HG03439 (cell line): ENCODE results near the gene DCHS1.
A peak's percentile ranks its signal among the peaks of the same experiment; 100 is the strongest.

ENCODE experiments used
- ATAC-seq: cut with Tn5 transposase; IDR thresholded peaks from one replicate; pipeline ENCODE4 v1.9.1; 2021; ENCODE audit warnings: mild to moderate bottlenecking, moderate library complexity; ENCODE audit not compliant: unreplicated experiment

DCHS1 gene

GRCh38 chr11:6615046-6615445, 40.6 kb downstream of the DCHS1 start:
- ATAC-seq, result no peak

DNA sequence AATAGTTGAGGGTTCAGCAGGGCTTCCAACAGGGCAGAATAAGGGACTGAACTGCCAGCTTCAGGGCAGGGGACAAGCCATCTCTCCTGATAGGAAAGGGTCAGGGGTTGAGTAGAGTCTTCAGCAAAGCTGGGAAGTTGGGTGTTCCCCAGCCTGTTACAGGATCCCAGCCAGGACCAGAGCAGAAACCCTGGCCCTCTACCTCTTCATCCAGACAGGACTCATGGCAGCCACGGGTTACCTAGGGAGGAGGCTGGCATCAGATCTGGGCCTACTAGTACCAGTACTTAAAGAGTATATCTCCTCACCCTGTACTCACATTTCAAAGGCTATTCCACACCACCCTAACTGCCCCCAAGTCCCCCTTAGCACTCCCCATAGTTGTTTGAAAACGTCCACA, 41.2 kb downstream of the DCHS1 start:
- no peak for ATAC-seq

DNA sequence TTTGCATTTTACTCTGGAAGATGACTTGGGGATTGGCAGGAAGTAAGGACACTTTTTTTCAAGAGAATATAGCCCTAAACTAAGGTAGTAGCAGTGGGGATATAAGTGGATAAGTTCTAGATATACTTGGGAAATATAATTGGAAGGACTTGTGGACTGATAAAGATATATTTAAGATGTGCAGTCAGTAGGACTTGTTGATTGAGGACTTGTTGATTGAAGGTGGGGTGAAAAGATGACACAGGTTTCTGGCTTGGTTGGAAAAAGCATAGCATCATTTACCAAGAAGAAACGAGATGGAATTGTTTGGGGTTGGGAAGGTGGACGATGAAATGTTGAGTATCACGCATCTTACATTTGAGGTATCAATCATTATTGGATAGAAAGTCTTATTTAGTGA, 42.1 kb downstream of the DCHS1 start:
- ATAC-seq, result no peak

DNA sequence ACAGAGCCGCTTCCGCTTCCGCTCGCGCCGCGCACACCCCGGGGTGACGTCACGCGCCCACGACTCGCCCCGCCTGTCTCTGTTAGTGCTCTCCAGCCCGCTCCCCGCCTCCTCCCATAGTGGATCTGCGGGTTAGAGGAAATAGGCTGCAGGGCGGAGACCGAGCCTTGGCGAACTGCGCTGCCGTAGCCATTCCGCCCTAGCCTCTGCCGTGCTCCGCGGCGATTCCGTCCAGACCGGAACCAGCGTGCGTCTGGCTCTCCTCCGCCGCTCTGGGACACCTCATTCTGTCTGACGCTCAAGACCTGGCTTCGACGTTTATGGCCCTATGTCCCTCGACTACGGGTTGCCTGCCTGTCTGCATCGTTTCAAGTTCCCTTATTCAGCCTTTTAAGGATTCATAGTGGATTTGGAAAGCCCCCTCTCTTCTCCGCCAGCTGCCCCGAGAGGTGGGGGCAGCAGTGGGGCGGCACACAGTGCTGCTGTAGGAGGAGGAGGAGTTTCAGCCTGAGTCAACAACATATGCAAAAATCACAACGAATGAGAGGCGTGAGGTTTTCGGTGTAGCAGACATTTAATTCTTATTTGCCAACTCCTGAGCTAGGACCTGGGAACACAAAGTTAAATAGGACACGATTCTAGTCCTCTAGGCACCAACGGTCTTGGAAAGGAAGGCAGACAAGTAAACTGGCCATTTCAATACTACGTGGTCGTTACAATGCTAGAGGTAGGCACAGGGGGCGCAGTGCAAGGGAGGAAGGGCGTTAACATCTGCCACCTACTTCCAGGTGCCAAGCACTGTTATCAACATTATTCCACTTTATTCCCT, 43.2 kb downstream of the DCHS1 start, which contains the start of gene TAF10:
TSS of gene TAF10 (minus strand) at position 4 of the 829 bp plus-strand sequence. CDS start 27 bp downstream, outside the sequence.
- peak; percentile 87 for ATAC-seq

DNA sequence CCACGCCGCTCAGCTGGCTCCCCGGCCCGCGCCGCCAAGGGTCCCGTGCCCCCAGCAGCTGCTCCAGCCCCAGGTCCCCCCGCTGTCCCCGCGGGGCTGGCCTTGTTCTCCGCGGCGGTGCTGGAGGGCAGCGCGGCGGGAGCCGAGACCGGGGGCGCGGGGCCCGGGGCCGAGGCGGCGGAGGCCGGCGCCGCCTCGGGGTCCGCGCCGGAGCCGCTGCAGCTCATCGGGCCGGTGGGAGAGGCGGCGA, 43.7 kb downstream of the DCHS1 start:
- ATAC-seq, result peak; percentile 4

GRCh38 chr11:6611092-6611962, 44.3 kb downstream of the DCHS1 start:
- ATAC-seq, result peak; percentile 1

- ATAC-seq, result no peak
Observed at GRCh38 chr11:6610591-6610990, 45.0 kb downstream of the DCHS1 start.

DNA sequence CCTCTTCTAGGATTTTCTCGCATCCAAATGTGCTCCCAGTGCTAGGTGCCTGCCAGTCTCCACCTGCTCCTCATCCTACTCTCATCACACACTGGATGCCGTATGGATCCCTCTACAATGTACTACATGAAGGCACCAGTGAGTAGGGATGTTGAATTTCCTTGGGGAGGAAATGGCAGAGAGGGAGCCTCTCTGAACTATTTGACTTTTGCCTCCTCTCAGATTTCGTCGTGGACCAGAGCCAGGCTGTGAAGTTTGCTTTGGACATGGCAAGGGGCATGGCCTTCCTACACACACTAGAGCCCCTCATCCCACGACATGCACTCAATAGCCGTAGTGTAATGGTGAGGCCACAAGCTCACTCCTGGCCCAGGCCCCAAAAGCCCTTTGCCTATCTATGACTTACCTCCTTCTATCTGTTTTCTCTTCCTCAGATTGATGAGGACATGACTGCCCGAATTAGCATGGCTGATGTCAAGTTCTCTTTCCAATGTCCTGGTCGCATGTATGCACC, 46.0 kb downstream of the DCHS1 start:
- no peak for ATAC-seq

GRCh38 chr11:6608726-6609501, 46.7 kb downstream of the DCHS1 start:
- no peak for ATAC-seq

DNA sequence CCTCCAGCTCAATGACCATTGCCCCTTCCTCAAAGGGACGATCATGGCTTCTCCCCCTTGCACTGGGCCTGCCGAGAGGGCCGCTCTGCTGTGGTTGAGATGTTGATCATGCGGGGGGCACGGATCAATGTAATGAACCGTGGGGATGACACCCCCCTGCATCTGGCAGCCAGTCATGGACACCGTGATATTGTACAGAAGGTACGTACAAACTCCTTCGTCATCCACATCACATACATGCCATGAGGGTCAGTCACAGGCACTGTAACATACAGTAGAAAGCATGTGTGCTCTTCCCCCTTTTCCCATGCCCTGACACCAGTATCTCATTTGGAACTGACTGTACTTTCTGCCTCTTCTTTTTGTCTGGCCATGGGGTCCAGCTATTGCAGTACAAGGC, 47.6 kb downstream of the DCHS1 start:
- ATAC-seq, result no peak

- no peak for ATAC-seq
Observed at GRCh38 chr11:6607190-6607795, 48.3 kb downstream of the DCHS1 start.

- ATAC-seq, result peak; percentile 43
Observed at GRCh38 chr11:6606471-6607189, 49.0 kb downstream of the DCHS1 start.

- no peak for ATAC-seq
Observed at GRCh38 chr11:6604790-6605189, 50.8 kb downstream of the DCHS1 start.

DNA sequence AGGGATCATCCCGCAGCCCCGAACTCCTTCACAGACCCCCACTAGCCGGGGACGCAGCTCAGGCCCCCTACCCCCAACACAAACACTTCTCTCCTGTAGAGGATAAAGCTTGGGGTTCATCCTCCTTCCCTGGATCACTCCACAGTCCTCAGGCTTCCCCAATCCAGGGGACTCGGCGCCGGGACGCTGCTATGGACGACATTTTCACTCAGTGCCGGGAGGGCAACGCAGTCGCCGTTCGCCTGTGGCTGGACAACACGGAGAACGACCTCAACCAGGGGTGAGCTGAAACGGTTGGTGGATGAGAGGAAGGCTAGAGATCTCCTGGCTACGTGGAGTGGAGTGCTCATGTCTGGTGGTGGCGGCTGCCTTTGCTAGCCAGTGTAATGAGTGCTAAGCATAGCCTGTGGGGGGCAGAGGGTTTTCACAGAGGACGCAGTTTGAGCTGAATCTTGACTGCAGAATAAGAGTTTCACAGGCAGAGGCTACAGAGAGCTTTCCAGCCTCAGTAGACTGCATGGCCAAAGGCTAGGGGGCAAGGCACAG, 51.5 kb downstream of the DCHS1 start:
- ATAC-seq, result peak; percentile 41

GRCh38 chr11:6603287-6604080, 52.1 kb downstream of the DCHS1 start, which contains the start of the genes ILK and RRP8:
Gene ILK, plus strand, starts transcription at chr11:6603774. Its CDS starts 498 bp downstream, at chr11:6604272.
Gene RRP8, minus strand, starts transcription at chr11:6603616. Its CDS starts 114 bp downstream, at chr11:6603502.
- peak; percentile 70 for ATAC-seq

DNA sequence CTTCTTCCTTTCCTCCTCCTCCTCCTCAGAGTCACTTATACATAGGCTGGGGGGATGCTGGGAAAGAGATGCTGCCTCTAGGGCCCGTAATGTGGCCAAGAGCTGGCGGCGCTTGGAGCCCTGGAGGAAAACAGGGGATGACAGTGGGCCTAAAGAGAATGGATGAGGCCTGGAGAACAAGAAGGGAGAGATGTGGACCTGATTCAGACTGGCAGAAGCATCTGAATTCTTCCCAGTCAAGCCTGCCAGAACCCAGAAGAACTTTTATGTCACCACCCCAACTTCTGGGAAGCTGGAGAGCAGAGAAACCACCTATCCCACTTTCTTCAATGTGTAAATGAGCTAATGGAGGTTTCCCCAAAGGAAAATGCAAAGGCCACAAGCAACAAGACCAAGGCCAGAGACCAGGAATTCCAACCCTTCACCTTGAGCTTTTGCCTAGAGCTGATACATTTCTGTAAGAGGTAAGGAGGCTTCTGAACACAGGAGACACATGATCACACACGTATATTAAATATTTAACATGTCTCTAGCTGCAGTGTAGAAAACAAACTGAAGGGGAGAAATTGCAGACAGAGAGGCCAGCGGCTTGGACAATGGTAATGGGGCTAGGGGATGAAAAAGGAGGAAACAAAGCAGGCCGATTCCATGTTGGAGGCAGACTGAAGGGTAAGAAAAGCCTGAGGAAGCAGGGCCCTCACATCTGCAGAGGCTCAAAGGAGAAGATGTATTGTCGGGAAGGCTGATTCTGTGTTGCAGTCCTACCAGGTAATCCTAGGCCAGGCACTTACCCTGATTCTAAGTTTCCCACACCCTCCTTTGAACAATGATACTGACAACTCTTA, 53.3 kb downstream of the DCHS1 start:
- no peak for ATAC-seq

- ATAC-seq, result no peak
Observed at GRCh38 chr11:6601041-6601461, 54.6 kb downstream of the DCHS1 start.

GRCh38 chr11:6599881-6600390, 55.7 kb downstream of the DCHS1 start:
- no peak for ATAC-seq
